Gastroesophageal sphincter (tissue), 4 donors: Measurements from ENCODE around the gene ADAMTS5. TPM values are rescaled to one million over a fixed set of nuclear protein-coding genes. Genes with fewer than 3 reads are reported as not detected.

ENCODE experiments used
- ATAC-seq: fragments of 150-250 bp; one replicate; pipeline ENCODE4 v1.9.1; 2016; ENCODE audit warnings: mild to moderate bottlenecking, moderate library complexity
- H3K27ac ChIP-seq, 4 donors: fragments of 200-600 bp; sonication (generic) in 3 of 4; 1 replicate in 3 of 4; 2 replicates in 1 of 4; pipeline ENCODE4 v1.5.1; 2016 to 2019
- H3K27me3 ChIP-seq: fragments of 200-600 bp; sonication (generic); one replicate; pipeline ENCODE4 v1.5.1; 2019
- H3K36me3 ChIP-seq, 2 donors: fragments of 200-600 bp; sonication (generic); one replicate each; pipeline ENCODE4 v1.5.1; 2019; ENCODE audit warnings: control low read depth in 1 of 2
- H3K4me1 ChIP-seq, 3 donors: fragments of 200-600 bp; sonication (generic); 1 replicate in 2 of 3; 2 replicates in 1 of 3; pipeline ENCODE4 v1.5.1; 2016 to 2019; ENCODE audit warnings: control low read depth in 2 of 3
- H3K4me3 ChIP-seq, 2 donors: fragments of 200-600 bp; sonication (generic); one replicate each; pipeline ENCODE4 v1.5.1; 2019; ENCODE audit warnings: mild to moderate bottlenecking in 1 of 2, moderate library complexity in 1 of 2
- H3K9me3 ChIP-seq, 3 donors: fragments of 200-600 bp; sonication (generic); one replicate each; pipeline ENCODE4 v1.5.1; 2017 to 2019; ENCODE audit warnings: control low read depth in 2 of 3
- EP300 ChIP-seq: sonication (generic); formaldehyde crosslinking; IDR thresholded peaks from one replicate; pipeline ENCODE4 v1.6.1; 2017; ENCODE audit warnings: antibody characterized with exemption, mild to moderate bottlenecking
- POLR2A ChIP-seq, 2 donors: fragments of 450-650 bp; IDR thresholded peaks; one replicate each; pipeline ENCODE4 v1.6.1; 2017; ENCODE audit warnings: antibody characterized with exemption in 2 of 2, mild to moderate bottlenecking in 2 of 2, moderate library complexity in 1 of 2
- POLR2AphosphoS5 ChIP-seq: sonication (generic); formaldehyde crosslinking; IDR thresholded peaks from one replicate; pipeline ENCODE4 v1.6.1; 2017; ENCODE audit warnings: antibody characterized with exemption
- WGBS, 2 donors: methylation state at CpG; one replicate each; pipeline ENCODE4 v1.1.5; 2018; ENCODE audit warnings: low coverage in 1 of 2; 5-methylcytosine and 5-hydroxymethylcytosine counted together
- total RNA-seq, 4 donors: library from RNA; depleted of rRNA; stranded (reverse); fragments of >200 nt; gene quantifications; one replicate each; pipeline ENCODE4 v1.1.0, GENCODE V29; 2016
- TF ChIP-seq, protein P1 (sequence below), 4 experiments: fragments of 200-600 bp in 2 of 4; fragments of 450-650 bp in 2 of 4; sonication (generic) in 1 of 4; IDR thresholded peaks; one replicate each; pipeline ENCODE4 v1.5.1; 2017 to 2019; ENCODE audit warnings: antibody characterized with exemption in 4 of 4, mild to moderate bottlenecking in 2 of 4, moderate library complexity in 2 of 4

The ADAMTS5 gene
- total RNA-seq, 4 donors from 2014 or later: 16.8 to 55.8 (median 29.0) TPM

DNA sequence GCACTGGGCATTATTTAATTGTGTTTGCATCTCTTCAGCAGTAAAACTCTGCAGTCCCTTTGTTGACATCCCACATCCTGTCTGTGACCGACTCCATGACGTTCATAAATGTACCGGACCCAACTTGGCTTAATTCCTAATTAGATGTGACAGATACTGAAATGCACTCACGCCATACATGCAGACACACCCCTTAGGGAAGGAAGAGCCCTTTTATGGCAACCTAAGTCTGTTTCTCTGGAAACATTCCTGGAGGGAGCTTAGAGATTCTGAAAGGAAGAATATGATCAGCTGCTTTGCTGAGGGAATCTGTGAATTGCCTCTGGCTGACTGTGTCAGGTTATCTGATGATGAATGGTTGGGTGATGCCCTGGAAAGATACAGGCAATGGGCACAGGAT lies 33.4 kb downstream of the ADAMTS5 start:
- 57% methylated on average over 4 of the region's 4 CpGs; no CpG with 5 or more reads in 1 of the 2 donors for WGBS, 2 donors

GRCh38 chr21:26925636-26926035 lies 41.3 kb downstream of the ADAMTS5 start:
- no peak overlapping the region for H3K27ac ChIP-seq
- no peak for ATAC-seq
- H3K4me1 ChIP-seq: no peaks in the 10 kb centered on the region
- H3K36me3 ChIP-seq: peaks cover 0 to 35% of the 10 kb centered on the region in 2 donors
- TF ChIP-seq POLR2AphosphoS5: no peak
- no peak overlapping the region for H3K4me3 ChIP-seq
- H3K27me3 ChIP-seq: no peaks in the 10 kb centered on the region
- no peaks in the 10 kb centered on the region for H3K9me3 ChIP-seq
- WGBS, 2 donors: 77 to 88% methylated on average over 3 to 4 of the region's 4 CpGs

More for the DNA sequence above, 33.4 kb downstream of the ADAMTS5 start:
- H3K27ac ChIP-seq: peak overlapping the region in 3 of 4 donors; percentile 43 to 63 (median 63)
- TF ChIP-seq, protein P1, sequence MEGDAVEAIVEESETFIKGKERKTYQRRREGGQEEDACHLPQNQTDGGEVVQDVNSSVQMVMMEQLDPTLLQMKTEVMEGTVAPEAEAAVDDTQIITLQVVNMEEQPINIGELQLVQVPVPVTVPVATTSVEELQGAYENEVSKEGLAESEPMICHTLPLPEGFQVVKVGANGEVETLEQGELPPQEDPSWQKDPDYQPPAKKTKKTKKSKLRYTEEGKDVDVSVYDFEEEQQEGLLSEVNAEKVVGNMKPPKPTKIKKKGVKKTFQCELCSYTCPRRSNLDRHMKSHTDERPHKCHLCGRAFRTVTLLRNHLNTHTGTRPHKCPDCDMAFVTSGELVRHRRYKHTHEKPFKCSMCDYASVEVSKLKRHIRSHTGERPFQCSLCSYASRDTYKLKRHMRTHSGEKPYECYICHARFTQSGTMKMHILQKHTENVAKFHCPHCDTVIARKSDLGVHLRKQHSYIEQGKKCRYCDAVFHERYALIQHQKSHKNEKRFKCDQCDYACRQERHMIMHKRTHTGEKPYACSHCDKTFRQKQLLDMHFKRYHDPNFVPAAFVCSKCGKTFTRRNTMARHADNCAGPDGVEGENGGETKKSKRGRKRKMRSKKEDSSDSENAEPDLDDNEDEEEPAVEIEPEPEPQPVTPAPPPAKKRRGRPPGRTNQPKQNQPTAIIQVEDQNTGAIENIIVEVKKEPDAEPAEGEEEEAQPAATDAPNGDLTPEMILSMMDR (IDR thresholded peaks at IDR 0.05): no peak
- TF ChIP-seq POLR2AphosphoS5 (no peak), EP300 (no peak), POLR2A (IDR thresholded peaks at IDR 0.05) (no peak)
- H3K4me1 ChIP-seq: peaks cover 0 to 38% (median 7%) of the 10 kb centered on the region in 3 donors
- peak; percentile 19 for ATAC-seq
- no peaks in the 10 kb centered on the region for H3K27me3 ChIP-seq
- no peak overlapping the region for H3K4me3 ChIP-seq
- H3K36me3 ChIP-seq: peaks cover 0 to 31% of the 10 kb centered on the region in 2 donors
- H3K9me3 ChIP-seq: no peaks in the 10 kb centered on the region

DNA sequence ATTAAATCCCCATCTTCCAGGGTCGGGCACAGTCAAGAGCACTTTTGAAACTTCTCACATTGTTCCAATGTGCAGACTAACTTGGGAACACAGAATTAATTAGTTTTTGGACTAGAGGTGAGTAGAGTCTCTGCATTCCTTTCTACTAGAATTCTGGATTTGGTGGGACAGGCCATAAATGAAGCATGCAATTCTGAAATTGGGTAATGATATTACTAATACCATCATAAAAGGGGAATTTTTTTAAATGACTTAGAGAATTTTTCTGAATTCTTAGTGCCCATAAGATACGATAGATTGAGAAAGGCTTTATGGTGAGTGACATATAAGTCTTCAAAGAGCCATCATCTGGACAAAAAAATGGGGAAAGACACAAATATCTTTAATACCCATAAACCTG lies 41.8 kb downstream of the ADAMTS5 start:
- WGBS, 2 donors: 94 to 100% methylated on average over 2 of the region's 2 CpGs
- Histone ChIP-seq H3K36me3 (peaks cover 0 to 35% of the 10 kb centered on the region in 2 donors), H3K4me3 (no peak overlapping the region), H3K9me3 (no peaks in the 10 kb centered on the region), H3K4me1 (no peaks in the 10 kb centered on the region), H3K27me3 (no peaks in the 10 kb centered on the region), H3K27ac (no peak overlapping the region)
- ATAC-seq: no peak
- TF ChIP-seq, protein P1 (IDR thresholded peaks at IDR 0.05): no peak

DNA sequence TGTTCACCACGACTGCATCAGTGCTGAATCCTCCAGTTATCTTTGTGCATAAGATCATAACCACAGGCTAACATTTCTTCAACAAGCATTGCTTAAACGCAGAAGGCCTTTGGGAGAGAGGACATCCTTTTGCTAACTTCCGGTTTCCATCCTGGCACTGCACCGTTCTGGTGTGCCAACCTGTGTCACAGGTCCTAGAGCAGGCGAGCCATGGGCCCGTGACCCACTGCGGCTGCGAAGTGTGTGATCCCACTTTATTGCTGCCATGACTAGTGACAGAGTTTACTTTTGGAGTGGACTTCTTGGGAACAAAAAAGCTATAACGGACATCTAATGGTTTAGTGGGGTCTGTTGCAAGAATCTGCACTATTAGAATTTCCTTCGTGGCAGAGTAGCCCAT lies 42.9 kb downstream of the ADAMTS5 start:
- Histone ChIP-seq H3K4me1 (no peaks in the 10 kb centered on the region), H3K4me3 (no peak overlapping the region), H3K27me3 (no peaks in the 10 kb centered on the region), H3K9me3 (no peaks in the 10 kb centered on the region), H3K36me3 (peaks cover 0 to 27% of the 10 kb centered on the region in 2 donors), H3K27ac (no peak overlapping the region)
- ATAC-seq: no peak
- TF ChIP-seq, protein P1 (IDR thresholded peaks at IDR 0.05): no peak
- no peak for TF ChIP-seq POLR2A (IDR thresholded peaks at IDR 0.05)
- no peak for TF ChIP-seq POLR2AphosphoS5
- no peak for TF ChIP-seq EP300
- WGBS, 2 donors: 85 to 97% methylated on average over 7 to 8 of the region's 10 CpGs

DNA sequence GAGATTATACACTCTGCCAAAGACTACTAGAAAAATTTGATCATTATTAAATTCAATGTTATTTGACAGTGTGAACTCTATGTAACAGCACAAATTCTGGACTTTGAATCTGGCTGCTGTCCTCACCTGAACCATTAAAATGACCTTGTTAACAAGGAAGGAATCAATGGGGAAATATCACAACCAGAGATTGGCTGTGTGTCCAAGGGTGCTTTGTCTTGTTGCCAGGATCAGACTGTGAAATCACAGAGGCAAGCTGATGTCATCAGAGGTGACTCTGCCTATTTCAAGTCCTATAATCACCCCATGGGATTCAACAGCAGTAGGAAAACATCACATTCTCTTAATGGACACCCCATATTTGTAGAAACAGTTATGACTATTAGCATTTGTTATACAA lies 46.8 kb downstream of the ADAMTS5 start:
- ATAC-seq: peak; percentile 41
- Histone ChIP-seq H3K4me3 (no peak overlapping the region), H3K9me3 (no peaks in the 10 kb centered on the region), H3K36me3 (peaks cover 0 to 17% of the 10 kb centered on the region in 2 donors), H3K27ac (no peak overlapping the region), H3K27me3 (no peaks in the 10 kb centered on the region), H3K4me1 (no peaks in the 10 kb centered on the region)
- TF ChIP-seq POLR2A (IDR thresholded peaks at IDR 0.05) (no peak), POLR2AphosphoS5 (no peak), EP300 (no peak)
- TF ChIP-seq, protein P1 (IDR thresholded peaks at IDR 0.05): no peak
